GM10266 (cell line): ENCODE measurements around the gene BICRA.

ENCODE experiments used
- DNase-seq: peaks from one replicate; pipeline ENCODE4 v3.0.0; 2012; ENCODE audit errors: extremely low spot score
- TF ChIP-seq, protein P1 (sequence below): IDR thresholded peaks from 2 replicates; pipeline ENCODE4 v1.5.1; 2012; ENCODE audit warnings: mild to moderate bottlenecking, low read depth; ENCODE audit not compliant: control insufficient read depth, insufficient read depth; ENCODE audit errors: missing control alignments

The BICRA gene

DNA sequence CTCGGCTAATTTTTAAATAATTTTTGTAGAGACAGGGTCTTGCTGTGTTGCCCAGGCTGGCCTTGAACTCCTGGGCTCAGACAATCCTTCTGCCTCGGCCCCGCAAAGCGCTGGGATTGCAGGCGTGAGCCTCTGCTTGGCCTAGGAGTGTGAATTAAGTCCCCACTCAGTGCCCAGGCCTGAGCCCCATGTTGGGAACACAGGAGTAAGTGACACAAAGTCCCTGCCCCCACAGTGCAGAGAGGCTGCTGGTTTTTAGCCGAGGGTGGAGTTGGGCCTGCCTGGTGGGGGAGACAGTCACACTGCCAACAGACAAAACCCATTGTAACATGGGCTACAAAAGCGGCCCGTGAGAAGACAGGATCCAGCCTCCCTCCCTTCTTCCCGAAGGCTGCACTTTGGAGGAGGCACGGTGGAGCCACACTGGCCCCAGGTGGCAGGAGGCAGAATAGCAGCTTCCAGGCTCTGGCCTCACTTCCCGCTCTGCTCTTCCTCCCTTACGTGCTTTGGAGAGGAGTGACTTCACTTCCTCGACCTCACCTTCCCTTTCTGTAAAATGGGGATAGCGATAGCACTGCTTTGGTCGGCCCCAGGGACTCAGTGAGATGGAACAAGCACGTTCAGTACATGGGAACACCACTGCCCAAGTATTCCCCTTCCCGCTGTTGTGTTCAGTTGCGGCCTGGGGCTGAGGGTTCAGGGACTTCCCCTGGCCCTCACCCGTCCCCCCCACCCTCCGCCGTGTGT, 89.1 kb downstream of the BICRA start:
- peak; percentile 91 for DNase-seq
- TF ChIP-seq, protein P1, sequence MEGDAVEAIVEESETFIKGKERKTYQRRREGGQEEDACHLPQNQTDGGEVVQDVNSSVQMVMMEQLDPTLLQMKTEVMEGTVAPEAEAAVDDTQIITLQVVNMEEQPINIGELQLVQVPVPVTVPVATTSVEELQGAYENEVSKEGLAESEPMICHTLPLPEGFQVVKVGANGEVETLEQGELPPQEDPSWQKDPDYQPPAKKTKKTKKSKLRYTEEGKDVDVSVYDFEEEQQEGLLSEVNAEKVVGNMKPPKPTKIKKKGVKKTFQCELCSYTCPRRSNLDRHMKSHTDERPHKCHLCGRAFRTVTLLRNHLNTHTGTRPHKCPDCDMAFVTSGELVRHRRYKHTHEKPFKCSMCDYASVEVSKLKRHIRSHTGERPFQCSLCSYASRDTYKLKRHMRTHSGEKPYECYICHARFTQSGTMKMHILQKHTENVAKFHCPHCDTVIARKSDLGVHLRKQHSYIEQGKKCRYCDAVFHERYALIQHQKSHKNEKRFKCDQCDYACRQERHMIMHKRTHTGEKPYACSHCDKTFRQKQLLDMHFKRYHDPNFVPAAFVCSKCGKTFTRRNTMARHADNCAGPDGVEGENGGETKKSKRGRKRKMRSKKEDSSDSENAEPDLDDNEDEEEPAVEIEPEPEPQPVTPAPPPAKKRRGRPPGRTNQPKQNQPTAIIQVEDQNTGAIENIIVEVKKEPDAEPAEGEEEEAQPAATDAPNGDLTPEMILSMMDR: peak; percentile 98

DNA sequence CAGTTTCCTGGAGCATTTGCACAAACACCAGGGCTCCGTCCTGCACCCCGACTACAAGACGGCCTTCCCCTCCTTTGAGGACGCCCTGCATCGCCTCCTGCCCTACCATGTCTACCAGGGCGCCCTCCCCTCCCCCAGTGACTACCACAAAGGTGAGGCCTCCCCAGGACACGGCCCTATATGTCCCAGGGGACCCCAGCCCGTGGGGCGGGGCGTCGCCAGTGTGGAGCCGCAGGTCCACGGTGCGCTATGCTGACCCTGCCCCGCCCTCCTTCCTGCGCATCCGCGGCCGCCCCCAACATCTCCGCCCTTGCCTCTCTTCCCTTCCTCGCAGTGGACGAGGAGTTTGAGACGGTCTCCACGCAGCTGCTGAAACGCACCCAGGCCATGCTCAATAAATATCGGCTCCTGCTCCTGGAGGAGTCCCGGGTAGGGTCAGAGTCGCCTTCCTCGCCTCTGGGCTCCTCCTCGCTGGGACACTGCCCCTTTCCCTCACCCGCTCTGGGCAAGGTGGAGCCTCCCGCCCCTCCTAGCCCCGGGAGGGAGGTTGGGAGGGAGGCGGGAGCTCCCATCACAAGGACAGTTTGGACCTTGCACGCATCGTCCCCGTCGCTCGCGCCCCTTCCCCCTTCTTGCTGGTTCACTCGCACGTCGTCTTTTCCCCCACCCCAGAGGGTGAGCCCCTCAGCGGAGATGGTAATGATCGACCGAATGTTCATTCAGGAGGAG, 89.9 kb downstream of the BICRA start:
- no peak for DNase-seq

DNA sequence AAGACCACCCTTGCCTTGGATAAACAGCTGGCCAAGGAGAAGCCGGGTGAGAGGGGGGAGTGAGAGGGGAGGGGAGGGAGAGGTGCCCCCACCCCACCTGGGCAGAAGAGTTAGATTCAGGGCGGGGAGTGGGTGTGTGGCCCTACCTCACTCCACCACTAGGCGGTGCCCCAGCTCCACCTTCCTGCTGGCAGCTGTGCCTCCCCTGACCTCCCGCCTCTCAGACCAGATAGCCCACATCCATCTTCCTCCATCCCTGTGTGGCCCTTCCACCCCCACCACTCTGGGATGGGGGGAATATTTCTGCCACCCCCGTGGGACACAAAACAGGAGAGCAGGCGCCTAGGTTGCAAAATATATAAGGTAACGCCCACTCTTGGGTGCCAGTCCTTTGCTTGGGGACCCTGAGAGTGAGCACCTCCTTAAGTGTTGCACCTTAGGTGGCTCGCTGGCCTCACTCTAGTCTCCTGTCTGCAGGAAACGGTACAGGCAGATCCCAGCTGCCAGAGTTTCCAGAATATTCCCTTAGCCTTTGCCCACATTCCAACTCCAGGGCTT, 90.5 kb downstream of the BICRA start:
- TF ChIP-seq, protein P1: peak; percentile 79
- DNase-seq: peak; percentile 91

More for the DNA sequence above, 89.9 kb downstream of the BICRA start:
- TF ChIP-seq, protein P1: no peak

DNA sequence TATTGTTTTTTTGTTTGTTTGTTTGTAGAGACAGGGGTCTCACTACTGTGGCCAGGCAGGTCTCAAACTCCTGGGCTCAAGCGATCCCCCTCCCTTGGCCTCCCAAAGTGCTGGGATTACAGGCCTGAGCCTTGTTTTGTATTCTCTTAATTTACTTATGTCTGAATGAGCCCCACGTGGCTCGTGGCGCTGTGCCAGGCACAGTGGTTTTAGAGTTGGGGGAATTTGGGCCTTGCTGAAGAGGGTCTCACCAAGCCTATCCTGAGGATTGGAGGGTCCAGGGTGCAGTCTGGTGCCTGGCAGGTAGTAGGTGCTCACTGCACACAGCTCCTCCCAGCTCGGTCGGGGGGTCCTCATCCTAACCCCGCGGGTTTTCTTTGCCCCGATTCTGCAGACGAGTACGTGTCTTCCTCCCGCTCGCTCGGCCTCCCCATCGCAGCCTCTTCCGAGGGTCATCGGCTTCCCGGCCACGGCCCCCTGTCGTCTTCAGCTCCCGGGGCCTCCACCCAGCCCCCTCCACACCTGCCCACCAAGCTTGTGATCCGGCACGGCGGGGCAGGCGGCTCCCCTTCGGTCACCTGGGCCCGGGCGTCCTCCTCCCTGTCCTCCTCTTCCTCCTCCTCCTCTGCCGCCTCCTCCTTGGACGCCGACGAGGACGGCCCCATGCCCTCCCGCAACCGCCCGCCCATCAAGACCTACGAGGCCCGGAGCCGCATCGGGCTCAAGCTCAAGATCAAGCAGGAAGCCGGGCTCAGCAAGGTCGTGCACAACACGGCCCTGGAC, 92.2 kb downstream of the BICRA start:
- TF ChIP-seq, protein P1: no peak
- DNase-seq: no peak

DNA sequence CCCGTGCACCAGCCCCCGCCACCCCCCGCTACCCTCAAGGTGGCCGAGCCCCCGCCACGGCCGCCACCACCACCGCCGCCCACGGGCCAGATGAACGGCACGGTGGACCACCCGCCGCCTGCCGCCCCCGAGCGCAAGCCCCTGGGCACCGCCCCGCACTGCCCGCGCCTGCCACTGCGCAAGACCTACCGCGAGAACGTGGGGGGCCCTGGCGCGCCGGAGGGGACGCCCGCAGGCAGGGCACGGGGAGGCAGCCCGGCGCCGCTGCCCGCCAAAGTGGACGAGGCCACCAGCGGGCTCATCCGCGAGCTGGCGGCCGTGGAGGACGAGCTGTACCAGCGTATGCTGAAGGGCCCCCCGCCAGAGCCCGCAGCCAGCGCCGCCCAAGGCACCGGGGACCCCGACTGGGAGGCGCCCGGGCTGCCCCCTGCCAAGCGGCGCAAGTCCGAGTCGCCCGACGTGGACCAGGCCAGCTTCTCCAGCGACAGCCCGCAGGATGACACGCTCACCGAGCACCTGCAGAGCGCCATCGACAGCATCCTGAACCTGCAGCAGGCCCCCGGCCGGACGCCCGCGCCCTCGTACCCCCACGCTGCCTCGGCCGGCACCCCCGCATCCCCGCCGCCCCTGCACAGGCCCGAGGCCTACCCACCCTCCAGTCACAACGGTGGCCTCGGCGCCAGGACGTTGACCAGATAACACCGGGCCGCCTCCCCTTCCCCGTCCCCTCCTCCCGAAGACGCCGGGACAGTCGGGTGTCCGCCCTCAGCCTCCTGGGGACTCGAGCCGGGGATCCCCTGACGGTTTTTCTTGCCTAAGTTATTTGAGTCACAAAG, 93.0 kb downstream of the BICRA start:
- DNase-seq: no peak
- TF ChIP-seq, protein P1: no peak

DNA sequence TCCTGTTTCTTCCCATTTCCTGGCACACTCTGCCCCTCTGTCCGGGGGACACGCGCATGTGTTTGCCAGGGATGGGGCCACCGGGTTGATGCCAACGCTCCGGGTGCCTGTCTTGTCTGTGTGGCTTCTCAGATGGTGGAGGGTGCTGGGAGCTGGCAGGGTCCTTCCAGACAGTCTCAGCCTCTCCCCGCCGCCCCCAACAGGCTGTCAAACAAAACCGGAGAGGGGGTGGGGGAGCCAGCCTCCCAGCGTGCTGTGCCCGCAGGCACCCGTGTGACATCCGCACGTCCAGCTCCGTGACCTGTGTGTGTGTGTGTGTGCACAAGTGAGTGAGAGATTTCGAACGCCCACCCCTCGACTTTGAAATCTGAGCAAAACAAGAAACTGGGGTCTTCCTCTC, 93.7 kb downstream of the BICRA start:
- TF ChIP-seq, protein P1: no peak

More for the DNA sequence above, 93.7 kb downstream of the BICRA start:
- DNase-seq: no peak
